Sigmoid colon (tissue), 7 donors: Measurements from ENCODE around the gene MYO18A. TPM values are rescaled to one million over a fixed set of nuclear protein-coding genes. Genes with fewer than 3 reads are reported as not detected.

Experiments used
- DNase-seq: peaks from one replicate; pipeline ENCODE4 v3.0.0-alpha.2; 2019
- H3K27ac ChIP-seq, 4 donors: fragments of 200-600 bp; sonication (generic); one replicate each; pipeline ENCODE4 v1.5.1; 2016 to 2019; ENCODE audit warnings: mild to moderate bottlenecking in 1 of 4
- H3K27me3 ChIP-seq, 3 donors: fragments of 200-600 bp; sonication (generic); one replicate each; pipeline ENCODE4 v1.5.1; 2019; ENCODE audit warnings: mild to moderate bottlenecking in 1 of 3
- H3K36me3 ChIP-seq, 4 donors: fragments of 200-600 bp; sonication (generic); one replicate each; pipeline ENCODE4 v1.5.1; 2016 to 2019
- H3K4me1 ChIP-seq, 4 donors: fragments of 200-600 bp; sonication (generic); one replicate each; pipeline ENCODE4 v1.5.1; 2017 to 2019
- H3K4me3 ChIP-seq, 4 donors: fragments of 200-600 bp; sonication (generic); one replicate each; pipeline ENCODE4 v1.5.1; 2017 to 2019; ENCODE audit warnings: mild to moderate bottlenecking in 2 of 4, moderate library complexity in 1 of 4
- H3K9me3 ChIP-seq, 4 donors: fragments of 200-600 bp in 3 of 4; sonication (generic) in 3 of 4; one replicate each; pipeline versions ENCODE4 v1.5.1 to v1.6.1; 2013 to 2019
- CTCF ChIP-seq, 4 experiments: fragments of 450-650 bp in 3 of 4; fragments of 200-600 bp in 1 of 4; IDR thresholded peaks; one replicate each; pipeline ENCODE4 v1.5.1; 2016 to 2019; ENCODE audit warnings: antibody characterized with exemption in 4 of 4, mild to moderate bottlenecking in 3 of 4, moderate library complexity in 2 of 4
- EP300 ChIP-seq, 4 donors: sonication (generic); formaldehyde crosslinking; IDR thresholded peaks; one replicate each; pipeline ENCODE4 v1.6.1; 2017; ENCODE audit warnings: antibody characterized with exemption in 4 of 4
- POLR2A ChIP-seq, 2 donors: fragments of 450-650 bp; IDR thresholded peaks; one replicate each; pipeline ENCODE4 v1.6.1; 2016; ENCODE audit warnings: antibody characterized with exemption in 2 of 2, mild to moderate bottlenecking in 2 of 2, moderate library complexity in 2 of 2
- POLR2AphosphoS5 ChIP-seq, 4 donors: sonication (generic); formaldehyde crosslinking; IDR thresholded peaks; one replicate each; pipeline ENCODE4 v1.6.1; 2017; ENCODE audit warnings: antibody characterized with exemption in 4 of 4
- WGBS, 2 donors: extraction: QIAGEN DNeasy Blood & Tissue Kit; methylation state at CpG; one replicate each; pipeline ENCODE4 v1.1.7; 2013; 5-methylcytosine and 5-hydroxymethylcytosine counted together
- intact Hi-C: fragments of 100-400 bp; cut with DNase I; formaldehyde crosslinking; loops from one replicate; pipeline ENCODE4 v1.15.1; 2023
- polyA plus RNA-seq, 3 donors: library from polyadenylated mRNA; stranded (reverse); fragments of 200-250 nt; gene quantifications; one replicate each; pipeline ENCODE4 v1.2.3, GENCODE V29; 2013
- total RNA-seq, 4 donors: library from RNA; depleted of rRNA; stranded (reverse); fragments of >200 nt; gene quantifications; one replicate each; pipeline ENCODE4 v1.1.0, GENCODE V29; 2016
- donor health status: healthy with polysubstance abuse.
- donor health status: Bipolar disorder and iron deficiency.
- donor health status: healthy.

The MYO18A gene
- total and polyA plus RNA-seq, 7 donors, result 24.0 to 92.6 (median 48.4) TPM

DNA sequence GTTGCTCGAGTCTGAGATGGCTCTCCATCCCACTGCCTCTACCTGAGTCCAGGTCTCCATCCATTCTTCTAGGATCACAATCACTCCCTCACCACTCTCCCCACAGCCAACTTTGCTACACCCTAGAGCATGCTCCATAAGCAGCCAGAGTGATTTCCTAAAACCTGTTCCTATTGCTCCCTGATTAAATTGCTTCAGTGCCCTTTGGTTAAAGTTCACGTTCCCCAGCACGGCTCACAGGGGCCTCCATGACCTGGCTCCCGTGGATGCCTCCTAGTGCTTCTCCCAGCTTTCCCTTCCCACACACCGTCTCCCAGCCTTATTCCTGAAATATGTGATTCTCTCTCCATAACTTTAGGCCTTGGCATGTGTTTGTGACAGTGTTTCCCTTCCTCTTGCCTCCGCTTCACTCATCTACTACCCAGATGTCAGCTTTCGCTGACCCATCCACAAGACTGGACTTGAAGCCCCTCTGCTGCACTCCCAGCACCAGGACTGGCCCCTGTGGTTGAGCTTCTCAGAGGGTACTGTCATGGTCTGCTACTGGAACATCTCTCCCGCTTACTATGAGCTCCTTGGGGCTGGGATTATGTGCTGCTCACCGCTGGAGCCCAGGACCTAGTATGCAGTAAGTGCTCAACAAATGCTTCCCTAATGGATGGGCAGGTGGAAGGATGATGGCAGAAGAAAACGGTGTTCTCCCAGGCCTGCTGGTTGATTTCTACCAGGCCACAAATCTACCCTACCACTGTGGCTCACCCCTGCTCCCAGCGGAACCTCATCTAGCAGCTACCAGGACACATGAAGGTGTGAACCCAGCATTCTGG lies 17.9 kb downstream of the MYO18A start:
- no peak overlapping the region for H3K27ac ChIP-seq

DNA sequence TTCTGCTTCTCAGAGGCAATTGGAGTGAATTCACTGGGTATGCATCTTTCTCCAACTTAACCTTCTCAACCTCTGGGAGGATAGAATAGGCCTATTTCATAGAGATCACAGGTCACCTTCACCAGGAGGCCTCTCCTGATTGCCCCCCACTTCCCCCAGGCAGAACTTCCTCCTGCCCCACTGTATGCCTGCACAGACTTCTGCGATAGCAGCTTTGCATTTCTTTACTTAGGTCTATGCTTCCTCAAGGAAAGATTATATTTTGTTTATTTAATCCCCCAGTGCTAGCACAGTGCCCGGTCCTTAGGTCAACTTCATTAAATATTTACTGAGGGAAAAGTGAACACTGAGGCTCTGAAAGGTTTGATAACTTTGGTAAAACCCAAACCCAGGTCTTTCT lies 19.9 kb downstream of the MYO18A start:
- Histone ChIP-seq H3K4me1 (peaks cover 0 to 34% (median 33%) of the 10 kb centered on the region in 4 donors), H3K27ac (no peak overlapping the region)
- intact Hi-C loops, result no loop called here

More for the DNA sequence above, 17.9 kb downstream of the MYO18A start:
- Histone ChIP-seq H3K4me1 (peaks cover 0 to 19% (median 16%) of the 10 kb centered on the region in 4 donors), H3K36me3 (peaks cover 10 to 21% (median 14%) of the 10 kb centered on the region in 4 donors), H3K9me3 (no peaks in the 10 kb centered on the region), H3K4me3 (no peak overlapping the region), H3K27me3 (no peaks in the 10 kb centered on the region)
- WGBS, 2 donors, result 88 to 94% methylated on average over 11 of the region's 11 CpGs
- DNase-seq, result peak; percentile 53
- intact Hi-C loops, result no loop called here
- TF ChIP-seq CTCF (IDR thresholded peaks at IDR 0.05) (no peak), POLR2AphosphoS5 (IDR thresholded peaks at IDR 0.05) (no peak)

DNA sequence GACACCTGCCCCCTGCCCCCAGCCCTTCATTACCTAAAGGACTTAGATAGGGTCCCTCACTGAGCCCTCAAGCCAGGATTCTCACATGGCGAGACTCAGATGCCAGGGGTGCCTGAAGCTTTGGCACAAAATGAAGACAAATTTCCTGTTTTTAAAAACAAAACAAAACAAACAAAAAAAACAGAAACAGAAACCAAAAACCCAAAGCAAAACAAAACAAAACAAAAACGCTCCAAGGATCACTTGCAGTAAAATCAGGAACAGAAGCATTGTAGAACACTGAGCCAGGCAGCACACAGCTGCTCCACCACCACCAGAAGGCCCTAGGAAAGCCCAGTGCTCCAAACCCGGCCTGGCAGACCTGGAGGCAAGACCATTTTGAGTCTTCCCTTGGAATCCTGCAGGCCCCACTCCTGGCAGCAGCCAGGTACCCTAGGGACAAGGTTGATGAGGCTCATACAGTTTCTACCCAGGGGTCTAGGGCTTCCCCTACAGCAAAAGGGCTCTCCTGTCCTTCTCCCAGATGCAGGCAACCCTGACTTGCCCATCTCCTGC lies 20.8 kb downstream of the MYO18A start:
- H3K27ac ChIP-seq, result no peak overlapping the region

More for the DNA sequence above, 19.9 kb downstream of the MYO18A start:
- TF ChIP-seq POLR2A (IDR thresholded peaks at IDR 0.05) (no peak), CTCF (IDR thresholded peaks at IDR 0.05) (no peak), EP300 (IDR thresholded peaks at IDR 0.05) (no peak), POLR2AphosphoS5 (IDR thresholded peaks at IDR 0.05) (no peak)
- DNase-seq, result no peak
- H3K27me3 ChIP-seq, result no peaks in the 10 kb centered on the region
- H3K9me3 ChIP-seq, result no peaks in the 10 kb centered on the region
- peaks cover 0 to 6% (median under 1%) of the 10 kb centered on the region in 4 donors for H3K36me3 ChIP-seq
- 11 to 57% methylated on average over 2 of the region's 2 CpGs for WGBS, 2 donors
- no peak overlapping the region for H3K4me3 ChIP-seq

DNA sequence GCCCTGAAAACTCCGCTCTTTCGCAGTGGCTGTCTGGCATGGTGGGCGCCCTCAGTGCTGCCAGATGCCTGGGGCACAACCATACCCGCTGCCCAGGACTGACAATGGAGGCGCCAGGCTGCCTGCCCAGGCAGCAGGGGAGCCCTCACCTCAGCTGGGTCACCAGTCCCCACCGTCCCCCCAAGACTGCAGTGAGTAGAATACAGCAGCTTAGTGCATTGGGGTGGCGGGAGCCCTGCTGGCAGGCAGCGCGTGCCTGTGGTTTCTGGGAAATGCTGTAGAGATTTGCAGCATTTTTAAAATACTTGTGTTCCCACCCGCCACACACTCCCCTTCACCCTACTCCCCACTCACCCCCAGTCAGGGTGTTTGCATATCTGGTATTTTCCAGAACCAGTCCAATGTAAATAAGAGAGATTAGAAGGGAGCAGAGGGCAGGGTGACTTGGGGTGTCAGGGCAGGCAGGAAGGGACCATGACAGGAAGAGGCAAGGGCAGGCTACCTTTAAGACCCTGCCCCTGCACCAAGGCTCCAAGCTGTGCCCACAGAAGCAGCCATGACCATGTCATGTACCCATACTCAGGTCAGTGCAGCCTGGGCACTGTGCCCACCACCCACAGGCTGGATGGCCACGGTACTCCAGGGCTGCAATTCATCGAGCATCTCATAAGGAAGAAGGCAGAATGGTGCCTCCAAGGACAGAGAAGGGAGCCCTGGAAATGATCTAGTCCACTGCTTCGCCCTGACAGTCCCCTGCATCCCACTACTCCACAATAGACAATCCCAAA lies 21.5 kb downstream of the MYO18A start:
- no peak for DNase-seq
- Histone ChIP-seq H3K4me3 (no peak overlapping the region), H3K9me3 (no peaks in the 10 kb centered on the region), H3K4me1 (peaks cover 0 to 46% (median 43%) of the 10 kb centered on the region in 4 donors), H3K27me3 (no peaks in the 10 kb centered on the region), H3K36me3 (no peaks in the 10 kb centered on the region), H3K27ac (peak overlapping the region in 1 of 4 donors; percentile 5)
- 76 to 80% methylated on average over 13 of the region's 13 CpGs for WGBS, 2 donors
- intact Hi-C loops, result no loop called here
- no peak for TF ChIP-seq EP300 (IDR thresholded peaks at IDR 0.05)
- TF ChIP-seq POLR2A (IDR thresholded peaks at IDR 0.05), result no peak
- TF ChIP-seq POLR2AphosphoS5 (IDR thresholded peaks at IDR 0.05), result no peak
- no peak for TF ChIP-seq CTCF (IDR thresholded peaks at IDR 0.05)

More for the DNA sequence above, 20.8 kb downstream of the MYO18A start:
- intact Hi-C loops, result no loop called here
- Histone ChIP-seq H3K4me3 (no peak overlapping the region), H3K36me3 (no peaks in the 10 kb centered on the region), H3K27me3 (no peaks in the 10 kb centered on the region), H3K4me1 (peaks cover 0 to 42% (median 41%) of the 10 kb centered on the region in 4 donors), H3K9me3 (no peaks in the 10 kb centered on the region)
- no peak for DNase-seq
- TF ChIP-seq POLR2A (IDR thresholded peaks at IDR 0.05) (no peak), CTCF (IDR thresholded peaks at IDR 0.05) (no peak)
- 59 to 64% methylated on average over 3 of the region's 3 CpGs for WGBS, 2 donors
